ENCODE data around the gene UBE2S.
"Not testable (repeated sequence)": the region's sequence is repeated elsewhere in the genome, so short reads cannot be mapped to it uniquely, and the experiment has no call there.

The UBE2S gene

DNA sequence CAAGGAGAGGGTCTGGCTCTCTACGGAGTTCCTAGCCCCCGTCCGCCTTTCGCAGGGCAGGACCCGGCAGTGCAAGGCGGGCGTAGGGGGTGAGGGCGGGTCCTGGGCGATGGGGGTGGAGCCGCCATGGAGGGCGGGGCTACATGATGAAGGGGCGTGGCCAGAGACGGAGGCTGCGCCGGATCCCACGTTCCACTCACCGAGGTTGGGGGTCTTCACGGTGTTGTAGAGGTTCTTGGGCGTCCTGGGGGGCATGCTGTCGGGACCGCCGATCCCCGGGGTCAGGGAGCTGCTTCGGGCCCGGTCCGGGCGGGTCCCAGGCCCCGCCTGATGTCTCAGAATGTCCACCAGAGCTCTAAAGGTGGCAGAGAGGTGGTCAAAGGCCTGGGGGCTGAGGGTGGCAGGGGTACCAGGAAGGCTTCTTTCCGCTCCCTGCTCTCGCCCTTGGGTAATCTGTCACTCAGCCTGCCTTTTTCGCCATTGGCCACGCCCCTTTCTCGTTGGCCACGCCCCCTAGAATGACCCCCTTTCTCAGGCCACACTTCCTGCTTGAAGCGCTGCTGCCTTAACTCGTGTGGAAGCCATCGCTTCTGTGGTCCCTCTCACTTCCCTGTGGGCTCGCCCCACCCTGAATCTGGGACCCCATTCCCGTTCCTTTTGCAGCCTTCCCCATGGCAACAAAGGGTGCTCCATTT, 33.0 kb upstream of the UBE2S start:
- DNase-seq (ENCODE audit: low read depth in 2 of 2): no peak

DNA sequence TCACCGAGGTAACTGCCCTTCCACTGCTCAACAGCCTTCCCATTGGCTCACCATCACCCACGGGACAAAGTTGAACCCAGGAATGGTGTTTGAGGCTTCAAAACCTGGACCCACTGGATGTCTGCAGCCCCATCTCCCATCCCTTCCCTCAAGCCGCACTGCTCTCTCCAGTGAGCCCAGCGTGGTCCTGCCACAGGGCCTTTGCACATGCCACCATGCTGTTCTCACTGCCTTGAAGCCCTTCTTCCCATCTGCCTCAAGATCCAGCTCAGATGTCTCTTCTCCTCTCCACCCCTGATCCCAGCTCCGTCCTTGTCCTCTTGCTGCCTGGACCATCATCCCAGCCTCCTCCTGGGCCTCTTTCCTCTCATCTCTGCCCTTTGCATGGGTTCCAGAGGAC, 31.5 kb upstream of the UBE2S start:
- DNase-seq (ENCODE audit: low read depth in 2 of 2): no peak

DNA sequence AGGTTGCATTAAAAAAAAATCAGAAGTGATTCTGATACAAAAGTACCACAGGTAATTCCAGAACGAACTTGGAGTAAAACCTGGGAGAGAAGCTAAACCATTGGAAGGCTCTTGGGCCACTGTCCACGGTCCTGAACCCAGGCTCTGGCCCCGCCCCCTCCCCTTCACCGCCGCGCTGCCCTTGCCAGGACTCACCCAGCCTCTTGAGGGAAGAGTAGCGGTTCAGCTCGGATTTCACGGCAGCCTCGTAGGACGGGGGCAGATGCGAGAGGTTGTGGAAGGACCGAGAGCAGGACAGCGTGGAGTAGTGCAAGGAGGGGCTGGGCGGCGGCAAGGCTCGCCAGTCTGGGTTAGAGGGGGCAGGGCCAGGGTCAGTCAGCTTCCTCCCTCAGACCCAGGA, 29.8 kb upstream of the UBE2S start:
- DNase-seq (ENCODE audit: low read depth in 2 of 2): no peak

DNA sequence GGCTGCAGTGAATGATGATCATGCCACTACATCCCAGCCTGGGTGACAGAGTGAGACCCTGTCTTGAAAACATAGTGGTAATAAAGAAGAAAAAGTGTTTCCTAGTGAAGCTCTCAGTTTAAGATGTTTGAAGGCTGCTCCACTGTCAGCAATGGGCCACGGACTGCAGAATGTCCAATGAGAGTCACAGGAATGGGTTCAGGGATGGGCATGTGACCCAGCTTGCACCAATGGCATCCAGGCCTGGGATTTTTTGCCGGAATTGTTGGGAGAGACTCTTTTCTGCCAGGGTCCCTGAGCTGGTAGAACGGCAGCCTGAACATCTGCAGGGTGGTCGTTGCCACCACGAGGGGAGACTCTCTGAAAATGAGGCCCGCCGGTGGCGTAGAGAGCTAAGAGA, 29.3 kb upstream of the UBE2S start:
- DNase-seq (ENCODE audit: low read depth in 2 of 2): no peak

DNA sequence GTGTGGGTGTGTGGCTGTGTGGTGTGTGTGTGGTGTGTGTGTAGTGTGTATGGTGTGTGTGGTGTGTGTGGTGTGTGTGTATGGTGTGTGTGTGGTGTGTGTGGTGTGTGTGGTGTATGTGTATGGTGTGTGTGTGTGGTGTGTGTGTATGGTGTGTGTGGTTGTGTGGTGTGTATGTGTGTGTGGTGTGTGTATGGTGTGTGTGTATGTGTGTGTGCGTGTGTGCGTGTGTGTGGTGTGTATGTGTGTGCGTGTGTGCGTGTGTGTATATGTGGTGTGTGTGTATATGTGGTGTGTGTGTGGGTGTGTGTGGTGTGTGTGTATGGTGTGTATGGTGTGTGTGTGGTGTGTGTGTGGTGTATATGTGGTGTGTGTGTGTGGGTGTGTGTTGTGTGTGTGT, 27.4 kb upstream of the UBE2S start:
- DNase-seq (ENCODE audit: low read depth in 2 of 2): no peak

DNA sequence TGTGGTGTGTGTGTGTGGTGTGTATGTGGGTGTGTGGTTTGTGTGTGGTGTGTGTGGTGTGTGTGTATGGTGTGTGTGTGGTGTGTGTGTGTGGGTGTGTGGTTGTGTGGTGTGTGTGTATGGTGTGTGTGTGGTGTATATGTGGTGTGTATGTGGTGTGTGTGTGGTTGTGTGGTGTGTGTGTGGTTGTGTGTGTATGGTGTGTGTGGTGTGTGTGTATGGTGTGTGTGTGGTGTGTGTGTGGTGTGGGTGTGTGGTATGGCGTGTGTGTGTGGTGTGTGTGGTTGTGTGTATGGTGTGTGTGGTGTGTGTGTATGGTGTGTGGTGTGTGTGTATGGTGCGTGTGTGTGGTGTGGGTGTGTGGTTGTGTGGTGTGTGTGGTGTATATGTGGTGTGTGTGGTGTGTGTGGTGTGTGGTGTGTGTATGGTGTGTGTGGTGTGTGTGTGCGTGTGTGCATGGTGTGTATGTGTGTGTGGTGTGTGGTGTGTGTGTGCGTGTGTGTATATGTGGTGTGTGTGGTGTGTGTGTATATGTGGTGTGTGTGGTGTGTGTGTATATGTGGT, 26.9 kb upstream of the UBE2S start:
- no peak for DNase-seq (ENCODE audit: low read depth in 2 of 2)

DNA sequence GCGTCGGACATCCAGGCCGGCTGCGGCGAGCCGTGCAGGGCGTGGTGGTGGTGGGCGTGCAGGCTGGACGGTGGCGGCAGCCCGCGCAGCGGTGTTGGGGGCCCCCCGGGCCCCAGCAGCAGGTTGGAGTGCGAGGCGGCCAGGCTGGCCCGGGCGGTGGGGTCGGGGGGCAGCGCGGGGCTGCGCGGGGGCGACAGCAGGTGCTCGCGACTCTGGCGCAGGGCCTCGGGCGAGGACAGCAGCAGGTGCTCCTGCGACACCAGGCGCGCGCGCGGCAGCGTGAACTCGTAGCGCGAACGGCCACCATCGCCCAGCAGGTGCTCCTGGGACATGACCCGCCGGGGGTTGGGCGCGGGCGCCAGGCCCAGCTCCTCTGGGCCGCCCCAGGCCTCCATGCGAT, 25.7 kb upstream of the UBE2S start:
- DNase-seq (ENCODE audit: low read depth in 2 of 2): no peak

DNA sequence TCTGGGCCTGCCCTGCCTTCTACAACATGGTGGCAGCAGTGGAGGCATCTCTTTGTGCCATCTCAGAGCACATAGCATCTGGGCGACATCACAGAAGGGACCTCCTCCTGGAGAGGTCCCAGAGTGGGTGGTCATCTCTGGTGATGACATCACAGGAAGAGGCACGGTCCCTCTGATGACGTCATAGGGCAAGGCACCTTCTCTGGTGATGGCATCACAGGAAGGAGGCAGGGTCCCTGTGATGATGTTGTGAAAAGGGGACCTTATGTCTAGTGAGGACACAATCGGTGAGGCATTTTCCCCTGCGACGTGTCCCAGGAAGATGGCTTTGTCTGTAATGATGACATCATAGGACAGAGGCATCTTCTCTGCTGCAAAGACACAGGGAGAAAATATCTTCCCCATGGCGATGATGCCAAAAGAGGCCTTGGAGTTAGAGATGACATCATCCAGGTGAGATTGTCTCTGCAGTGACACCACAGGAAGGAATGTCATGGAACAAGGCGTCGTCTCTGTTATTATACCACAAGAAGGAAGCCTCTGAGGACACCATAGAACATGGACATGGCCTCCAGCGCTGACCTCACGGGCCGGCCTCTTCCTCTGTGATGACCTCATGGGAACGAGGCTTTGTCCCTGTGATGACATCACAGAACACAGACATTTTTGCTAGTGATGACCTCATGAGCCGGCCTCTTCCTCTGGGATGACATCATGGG, 24.8 kb upstream of the UBE2S start:
- no peak for DNase-seq (ENCODE audit: low read depth in 2 of 2)

DNA sequence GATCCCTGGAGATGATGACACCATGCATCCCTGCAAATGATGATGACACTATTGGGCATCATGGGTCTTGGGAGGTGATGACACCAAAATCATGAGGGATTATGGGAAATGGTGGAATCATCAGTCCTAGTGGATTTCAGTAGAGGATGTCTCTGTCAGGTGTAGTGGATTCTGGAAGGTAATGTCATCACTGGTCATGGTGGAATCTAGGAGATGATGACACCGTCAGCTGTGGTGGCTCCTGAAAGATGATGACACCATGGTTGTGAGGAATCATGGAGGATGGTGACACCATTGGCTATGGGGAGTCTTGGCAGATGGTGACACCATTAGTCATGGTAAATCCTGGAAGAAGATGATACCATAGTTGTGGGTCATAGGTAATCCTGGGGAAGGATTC, 23.6 kb upstream of the UBE2S start:
- DNase-seq (ENCODE audit: low read depth in 2 of 2): no peak

DNA sequence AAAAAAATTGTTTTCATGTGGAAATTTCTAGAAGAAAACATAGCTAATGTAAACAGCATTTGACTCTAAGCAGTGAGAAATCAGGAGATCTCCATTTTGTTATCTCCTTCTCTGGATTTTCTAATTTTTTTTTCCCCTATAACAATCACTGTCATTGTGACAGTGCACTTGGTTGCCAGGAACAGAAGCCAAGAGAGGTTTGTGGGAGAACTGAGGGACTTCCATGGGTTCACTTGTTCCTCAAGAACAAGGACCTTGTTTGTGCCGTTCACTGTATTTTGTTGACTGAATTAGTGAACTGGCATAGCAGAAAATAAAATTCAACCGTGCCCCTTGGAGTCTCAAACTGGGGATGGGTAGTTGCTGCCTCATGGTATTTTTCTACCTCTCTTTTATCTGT, 18.5 kb upstream of the UBE2S start:
- DNase-seq (ENCODE audit: low read depth in 2 of 2): no peak

DNA sequence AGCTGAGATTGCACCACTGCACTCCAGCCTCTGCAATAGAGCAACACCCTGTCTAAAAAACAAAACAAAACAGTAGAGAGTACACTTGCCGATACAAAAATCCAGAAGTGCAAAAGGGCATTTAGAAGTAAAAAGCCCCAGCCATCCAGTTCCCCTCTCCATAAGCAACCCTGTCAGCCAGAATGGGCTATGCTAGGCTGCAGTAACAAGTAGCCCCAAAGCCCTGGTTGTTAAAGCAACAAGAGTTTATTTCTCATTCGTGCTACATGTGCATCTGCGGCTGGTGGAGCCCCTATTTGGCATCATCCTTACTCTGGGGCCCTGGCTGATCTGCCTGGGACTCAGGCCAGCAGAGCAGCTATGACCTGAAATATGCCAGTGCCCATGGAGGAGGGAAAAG, 16.9 kb upstream of the UBE2S start:
- no peak for DNase-seq (ENCODE audit: low read depth in 2 of 2)

DNA sequence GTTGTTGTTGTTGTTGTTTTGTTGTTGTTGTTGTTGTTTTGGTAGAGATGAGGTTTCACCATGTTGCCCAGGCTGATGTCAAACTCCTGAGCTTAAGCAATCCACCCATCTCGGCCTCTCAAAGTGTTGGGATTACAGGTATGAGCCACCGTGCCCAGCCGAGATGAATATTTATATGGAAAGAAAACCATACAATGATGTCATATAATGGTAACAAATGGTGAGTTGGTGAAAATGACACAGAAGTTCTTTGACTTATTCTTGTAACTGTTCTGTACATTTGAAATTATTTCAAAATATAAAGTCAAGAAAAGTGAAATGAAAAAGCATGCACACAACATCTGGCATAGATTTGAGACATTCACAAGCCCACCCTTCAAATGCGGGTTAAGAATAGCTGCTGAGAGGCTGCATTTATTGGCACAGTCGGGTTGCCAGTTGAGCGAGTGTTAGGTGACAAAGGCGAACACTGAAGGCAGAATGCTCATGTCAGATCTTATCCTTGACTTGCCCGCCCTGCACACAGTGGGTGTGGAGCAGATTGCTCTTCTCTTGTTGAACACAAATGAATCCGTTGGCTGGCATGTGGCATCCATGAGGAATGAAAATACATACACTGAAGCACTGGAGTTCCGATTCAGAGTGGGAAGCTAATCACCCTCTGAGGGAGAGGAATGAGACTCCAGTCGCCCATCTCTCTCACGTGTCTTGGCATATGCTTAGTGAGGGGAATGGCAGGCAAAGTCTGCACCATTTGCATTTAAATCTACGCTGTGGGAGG, 15.8 kb upstream of the UBE2S start:
- no peak for DNase-seq (ENCODE audit: low read depth in 2 of 2)

DNA sequence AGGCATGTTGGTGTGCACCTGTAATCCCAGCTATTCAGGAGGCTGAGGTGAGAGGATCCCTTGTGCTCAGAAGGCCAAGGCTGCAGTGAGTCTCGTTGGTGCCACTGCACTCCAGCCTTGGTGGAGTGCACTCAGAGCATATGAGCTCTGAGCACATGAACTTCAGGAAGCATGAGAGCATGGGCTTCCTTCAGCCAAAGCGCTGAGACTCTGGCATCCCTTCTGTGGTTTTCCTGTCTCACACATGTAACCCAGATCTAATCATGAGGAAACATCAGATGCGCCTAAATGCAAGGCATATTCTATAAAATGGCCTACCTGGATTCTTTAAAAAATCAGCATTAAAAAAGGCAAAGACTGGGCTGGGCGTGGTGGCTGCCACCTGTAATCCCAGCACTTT, 13.7 kb upstream of the UBE2S start:
- DNase-seq (ENCODE audit: low read depth in 2 of 2): not testable (repeated sequence)

DNA sequence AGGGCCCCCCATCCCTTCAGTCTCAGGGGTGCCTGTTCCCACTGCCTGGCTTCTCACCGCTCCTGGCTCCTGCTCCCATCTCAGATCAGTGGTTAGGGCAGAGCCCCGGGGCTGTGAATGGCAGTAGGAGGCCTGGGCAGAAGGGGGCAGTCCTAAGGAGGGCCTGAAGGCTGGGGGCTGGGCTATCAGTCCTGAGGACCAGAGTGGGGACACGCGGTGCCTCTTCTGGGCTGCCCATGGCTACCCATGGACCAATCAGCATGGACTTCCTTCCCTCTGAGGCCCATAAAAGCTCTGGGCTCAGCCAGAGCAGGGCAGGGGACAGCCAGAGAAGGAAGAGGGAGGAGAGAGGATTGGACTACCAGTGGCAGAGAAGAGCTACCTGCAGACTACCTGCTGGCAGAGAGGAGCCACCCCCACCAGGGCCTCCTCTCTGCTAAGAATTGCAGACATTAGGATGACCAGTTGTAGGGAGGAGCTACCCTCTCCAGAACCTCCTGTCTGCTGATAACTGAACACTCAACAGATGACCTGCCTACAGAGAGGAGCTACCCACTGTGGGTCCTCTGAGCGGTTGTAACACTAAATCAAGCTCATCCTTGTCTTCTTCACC, 12.1 kb upstream of the UBE2S start:
- no peak for DNase-seq (ENCODE audit: low read depth in 2 of 2)

DNA sequence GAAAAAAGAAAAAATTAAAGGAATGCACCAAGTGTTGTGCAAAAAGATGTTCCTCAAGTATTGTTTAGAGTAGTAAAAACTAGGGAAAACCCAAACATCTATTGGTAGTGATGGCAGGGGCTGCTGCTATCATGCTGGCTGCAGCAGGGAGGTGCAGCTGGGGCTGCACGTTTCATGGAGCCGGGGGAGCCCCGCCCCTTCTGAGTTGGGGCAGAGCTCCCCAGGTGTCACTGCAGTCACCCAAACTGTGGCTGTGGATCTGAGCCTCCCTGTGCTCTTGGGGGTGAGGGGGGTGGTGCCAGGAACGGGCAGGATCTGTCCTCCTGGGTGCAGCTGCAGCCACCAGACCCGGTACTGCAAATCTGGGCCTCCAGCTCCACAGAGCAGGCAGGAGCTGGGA, 11.5 kb upstream of the UBE2S start:
- DNase-seq (ENCODE audit: low read depth in 2 of 2): no peak

DNA sequence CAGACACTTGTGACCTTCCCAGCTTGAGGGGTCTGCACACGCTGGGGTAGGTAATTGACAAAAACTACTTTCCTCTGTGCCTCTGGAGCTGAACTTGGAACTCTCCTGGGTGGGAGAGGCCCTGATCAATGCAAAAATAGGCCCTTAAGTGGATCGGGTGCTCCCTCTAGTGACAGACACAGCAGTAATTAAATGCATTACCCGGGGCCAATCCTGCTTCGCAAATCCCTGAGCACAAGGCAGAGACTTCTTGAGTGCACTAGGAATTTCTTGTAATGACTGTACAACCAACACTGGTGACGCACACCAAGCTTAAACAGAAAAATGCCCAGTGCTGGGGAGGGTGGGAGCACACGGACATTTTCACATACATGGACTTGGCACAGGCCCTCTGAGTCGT, 10.6 kb upstream of the UBE2S start:
- peak in 1 of 2 donors; percentile 19 for DNase-seq (ENCODE audit: low read depth in 2 of 2)

DNA sequence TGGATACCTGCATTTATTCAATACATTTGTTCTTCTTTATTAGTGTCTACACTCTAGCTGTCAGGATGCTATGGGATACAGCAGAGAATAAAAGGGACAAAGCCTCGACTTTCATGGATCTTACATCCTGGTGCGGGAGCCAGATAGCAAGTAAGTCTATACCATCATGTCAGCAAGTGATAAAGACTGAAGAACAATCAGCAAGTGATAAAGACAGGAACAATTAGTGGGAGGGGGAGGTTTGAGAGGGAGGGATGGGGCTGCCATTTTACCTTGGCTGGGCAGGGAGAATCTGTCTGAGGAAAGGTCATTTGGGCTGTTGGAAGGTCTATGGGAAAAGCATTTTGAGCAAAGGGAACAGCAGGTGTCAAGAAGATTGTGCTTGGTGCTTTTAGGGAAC, 2.6 kb upstream of the UBE2S start:
- no peak for DNase-seq (ENCODE audit: low read depth in 2 of 2)

DNA sequence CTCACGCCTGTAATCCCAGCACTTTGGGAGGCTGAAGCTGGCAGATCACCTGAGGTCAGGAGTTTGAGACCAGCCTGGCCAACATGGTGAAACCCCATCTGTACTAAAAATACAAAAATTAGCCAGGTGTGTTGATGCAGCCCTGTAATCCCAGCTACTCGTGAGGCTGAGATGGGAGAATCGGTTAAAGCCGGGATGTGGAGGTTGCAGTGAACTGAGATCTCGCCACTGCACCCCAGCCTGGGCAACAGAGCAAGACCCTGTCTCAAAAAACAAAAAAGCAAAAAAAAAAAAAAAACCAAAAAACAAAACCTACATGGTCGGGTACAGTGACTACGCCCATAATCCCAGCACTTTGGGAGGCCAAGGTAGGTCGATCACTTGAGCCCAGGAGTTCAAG, 1.6 kb upstream of the UBE2S start:
- DNase-seq (ENCODE audit: low read depth in 2 of 2): not testable (repeated sequence)

DNA sequence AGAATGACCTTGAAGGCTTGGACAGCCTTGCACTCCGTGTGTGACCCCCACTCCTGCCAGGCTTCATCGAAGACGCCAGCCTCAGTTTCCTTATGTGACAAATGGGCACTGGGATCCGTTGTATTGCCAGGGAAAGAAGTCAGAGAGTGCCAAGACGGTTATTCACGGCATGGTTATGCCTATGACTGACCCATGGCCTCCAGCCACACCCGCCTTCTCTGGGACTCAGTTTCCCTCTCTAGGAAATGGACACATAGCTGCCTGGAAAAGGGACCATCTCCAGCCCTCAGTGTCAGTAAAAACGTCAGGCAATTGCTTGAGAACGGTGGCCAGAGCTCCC, 915 bp upstream of the UBE2S start:
- DNase-seq (ENCODE audit: low read depth in 2 of 2): no peak

DNA sequence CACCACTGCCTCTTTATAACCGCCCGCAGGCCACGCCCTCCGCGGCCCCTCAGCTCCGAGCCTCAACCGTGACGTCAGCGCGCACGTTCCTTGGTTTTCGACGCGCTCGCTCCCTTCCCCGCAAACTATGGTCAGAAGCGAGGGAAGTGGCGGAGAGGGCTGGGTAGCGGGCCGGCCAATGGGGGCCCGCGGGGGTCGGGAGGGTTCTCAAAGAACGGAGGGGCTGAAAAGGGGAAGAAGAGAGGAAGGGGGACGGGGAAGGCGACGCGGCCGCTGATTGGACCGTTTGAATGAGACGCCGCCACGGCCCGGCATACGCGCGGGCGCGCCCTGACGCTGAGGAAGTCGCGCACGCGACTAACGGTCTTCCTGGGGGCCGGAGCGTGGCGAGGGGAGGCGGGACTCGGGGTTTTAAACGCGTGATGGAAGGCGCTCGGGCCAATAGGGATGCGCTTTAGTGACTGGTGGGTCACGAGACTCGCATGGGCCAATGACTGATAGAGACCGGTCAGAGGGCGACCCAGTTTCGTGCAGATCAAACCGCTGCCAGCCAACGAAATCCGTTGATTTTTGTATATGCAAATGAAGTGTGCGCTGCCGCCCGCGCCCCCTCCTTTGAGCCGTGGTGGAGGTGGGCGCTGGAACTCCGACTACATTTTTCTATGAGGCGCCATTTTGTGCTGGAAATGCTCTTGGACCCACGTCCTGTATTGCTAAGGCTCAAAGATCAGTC, 378 bp upstream of the UBE2S start:
- peak; percentile 90 to 91 for DNase-seq (ENCODE audit: low read depth in 2 of 2)

DNA sequence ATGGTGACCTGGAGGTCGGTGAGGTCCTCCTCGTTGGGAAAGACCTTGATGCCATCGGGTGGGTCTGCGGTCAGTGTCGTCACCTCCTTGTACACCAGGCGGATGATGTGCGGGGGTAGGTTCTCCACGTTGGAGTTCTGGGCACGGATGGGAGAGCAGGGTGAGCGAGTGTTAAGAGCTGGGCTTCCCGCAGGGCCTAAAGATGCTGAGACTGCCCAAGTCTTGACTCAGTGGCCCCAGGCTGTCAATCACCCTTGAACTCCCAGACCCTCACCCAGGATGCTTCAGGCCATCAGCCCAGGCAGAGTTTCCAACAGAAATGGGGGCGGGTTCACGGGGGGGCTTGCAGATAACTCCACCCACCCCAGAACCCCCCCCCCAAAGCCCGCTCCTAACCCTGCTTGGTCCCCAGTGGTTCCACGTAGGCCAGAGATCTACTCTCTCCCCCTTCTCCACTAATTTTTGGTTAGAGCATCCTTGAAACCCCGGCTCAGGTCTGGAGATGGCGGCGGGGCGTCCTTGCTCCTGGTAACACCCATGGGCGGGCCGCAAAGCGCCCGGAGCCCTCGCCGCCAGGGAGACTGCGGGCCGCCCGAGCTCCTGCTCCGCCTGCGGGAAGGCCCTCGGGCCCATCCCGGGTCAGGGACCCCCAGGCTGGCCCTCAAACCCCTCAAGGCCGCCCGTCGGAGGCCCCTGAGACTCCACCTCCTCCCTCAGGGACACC, 600 bp downstream of the UBE2S start:
- no peak for DNase-seq (ENCODE audit: low read depth in 2 of 2)
